Measurements from ENCODE around the gene BTN2A1.
"Not testable (repeated sequence)": the region's sequence is repeated elsewhere in the genome, so short reads cannot be mapped to it uniquely, and the experiment has no call there.

Gene BTN2A1

GRCh38 chr6:26457806-26458688 is at the start of gene BTN2A1:
Gene BTN2A1 (plus strand): TSS chr6:26457955. CDS start chr6:26458637, 682 bp downstream.
- peak; percentile 98 to 99 for ATAC-seq

GRCh38 chr6:26408828-26409730 is 48.7 kb upstream of the BTN2A1 start:
- ATAC-seq, result no peak

- ATAC-seq, result no peak
Measured at GRCh38 chr6:26411751-26412150, 46.0 kb upstream of the BTN2A1 start.

GRCh38 chr6:26412228-26412627 is 45.5 kb upstream of the BTN2A1 start:
- ATAC-seq, result no peak

GRCh38 chr6:26412954-26413353 is 44.8 kb upstream of the BTN2A1 start:
- no peak for ATAC-seq

- ATAC-seq, result no peak
Measured at GRCh38 chr6:26414281-26414680, 43.5 kb upstream of the BTN2A1 start.

GRCh38 chr6:26415036-26415614 is 42.6 kb upstream of the BTN2A1 start:
- ATAC-seq, result no peak

- no peak for ATAC-seq
Measured at GRCh38 chr6:26415791-26416190, 42.0 kb upstream of the BTN2A1 start.

- ATAC-seq, result no peak
Measured at GRCh38 chr6:26416288-26416687, 41.5 kb upstream of the BTN2A1 start.

GRCh38 chr6:26418077-26418476 is 39.7 kb upstream of the BTN2A1 start:
- ATAC-seq, result not testable (repeated sequence)

GRCh38 chr6:26418795-26419194 is 39.0 kb upstream of the BTN2A1 start:
- not testable (repeated sequence) for ATAC-seq

- peak; percentile 36 to 45 for ATAC-seq
Measured at GRCh38 chr6:26420688-26421171, 37.0 kb upstream of the BTN2A1 start.

GRCh38 chr6:26421259-26422144 is 36.3 kb upstream of the BTN2A1 start:
- peak; percentile 97 for ATAC-seq

- ATAC-seq, result no peak
Measured at GRCh38 chr6:26422329-26422728, 35.4 kb upstream of the BTN2A1 start.

GRCh38 chr6:26426691-26427450 is 30.9 kb upstream of the BTN2A1 start:
- no peak for ATAC-seq

GRCh38 chr6:26427451-26427809 is 30.3 kb upstream of the BTN2A1 start:
- ATAC-seq, result no peak

GRCh38 chr6:26428206-26428605 is 29.5 kb upstream of the BTN2A1 start:
- ATAC-seq, result no peak

GRCh38 chr6:26430787-26431186 is 27.0 kb upstream of the BTN2A1 start:
- ATAC-seq, result no peak

GRCh38 chr6:26431258-26432172 is 26.2 kb upstream of the BTN2A1 start:
- no peak for ATAC-seq

- no peak for ATAC-seq
Measured at GRCh38 chr6:26432627-26433201, 25.0 kb upstream of the BTN2A1 start.

All from activated CD4-positive, CD25-positive, alpha-beta regulatory T cell treated with anti-CD3 and anti-CD28 coated beads, Interleukin-2, amount 50 U/mL, for 24 hours (primary cell).